Choroid plexus epithelial cell (primary cell): ENCODE data around the gene OR10A2.
A peak's percentile ranks its signal among the peaks of the same experiment; 100 is the strongest.

ENCODE experiments used
- DNase-seq: peaks from one replicate; pipeline ENCODE4 v3.0.0-alpha.2; 2010; ENCODE audit warnings: low read depth
- H3K4me3 ChIP-seq: 2 replicates; pipeline ENCODE4 v1.5.1; 2011; ENCODE audit warnings: low read depth, mild to moderate bottlenecking, control low read depth, low read length, moderate library complexity
- CTCF ChIP-seq: conservative IDR thresholded peaks from 2 replicates; pipeline ENCODE4 v1.5.1; 2011; ENCODE audit warnings: low read depth, mild to moderate bottlenecking, control low read depth, inconsistent platforms, low read length, moderate library complexity

Gene OR10A2, protein sequence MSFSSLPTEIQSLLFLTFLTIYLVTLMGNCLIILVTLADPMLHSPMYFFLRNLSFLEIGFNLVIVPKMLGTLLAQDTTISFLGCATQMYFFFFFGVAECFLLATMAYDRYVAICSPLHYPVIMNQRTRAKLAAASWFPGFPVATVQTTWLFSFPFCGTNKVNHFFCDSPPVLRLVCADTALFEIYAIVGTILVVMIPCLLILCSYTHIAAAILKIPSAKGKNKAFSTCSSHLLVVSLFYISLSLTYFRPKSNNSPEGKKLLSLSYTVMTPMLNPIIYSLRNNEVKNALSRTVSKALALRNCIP

DNA sequence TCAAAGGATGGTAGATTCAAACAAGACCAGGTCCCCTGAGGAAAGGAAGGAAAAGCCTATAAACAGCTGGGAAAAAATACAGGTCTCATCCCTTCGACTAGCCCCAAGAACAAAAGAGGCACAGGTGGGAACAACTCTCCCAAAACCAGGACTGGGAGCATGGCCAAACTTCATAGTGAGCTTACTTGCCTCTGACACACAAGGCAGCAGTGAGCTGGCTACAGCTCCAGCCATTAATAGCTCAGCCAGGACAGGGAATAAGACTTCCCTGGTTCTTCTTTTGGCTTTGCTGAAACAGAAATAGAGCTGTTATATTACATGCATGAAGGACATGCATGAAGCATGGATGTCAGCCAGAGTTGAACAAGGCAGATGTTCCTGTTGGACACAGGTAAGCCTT lies at the start of gene OR10A2:
Gene OR10A2, plus strand, starts transcription at position 97 of the 400 bp plus-strand sequence. CDS start 6,698 bp downstream, outside the sequence.
- TF ChIP-seq CTCF, result no peak
- no peak within 1 kb of the TSS for H3K4me3 ChIP-seq
- DNase-seq, result peak; percentile 12

DNA sequence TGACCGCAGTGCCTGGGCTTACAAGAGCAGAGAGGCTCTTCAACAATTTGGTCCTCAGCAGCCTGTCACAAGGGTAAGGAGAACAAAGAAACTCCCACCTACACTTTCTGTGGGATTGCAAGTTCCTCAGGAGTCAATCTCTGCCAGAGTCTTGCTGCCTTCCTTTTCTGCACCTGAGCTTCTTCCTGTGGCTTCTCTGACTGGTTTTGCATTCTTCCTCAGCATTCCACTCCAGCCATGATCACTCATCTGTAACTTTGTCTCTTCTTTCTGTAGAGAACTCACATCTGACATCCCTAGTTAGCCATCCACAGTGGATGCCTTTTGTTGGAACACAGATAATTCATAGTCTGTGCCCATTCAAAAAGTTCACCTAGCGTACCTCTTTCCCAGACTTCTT lies 49.2 kb upstream of the OR10A2 start:
- TF ChIP-seq CTCF, result no peak
- peak; percentile 5 for DNase-seq
- no peak overlapping the region for H3K4me3 ChIP-seq

DNA sequence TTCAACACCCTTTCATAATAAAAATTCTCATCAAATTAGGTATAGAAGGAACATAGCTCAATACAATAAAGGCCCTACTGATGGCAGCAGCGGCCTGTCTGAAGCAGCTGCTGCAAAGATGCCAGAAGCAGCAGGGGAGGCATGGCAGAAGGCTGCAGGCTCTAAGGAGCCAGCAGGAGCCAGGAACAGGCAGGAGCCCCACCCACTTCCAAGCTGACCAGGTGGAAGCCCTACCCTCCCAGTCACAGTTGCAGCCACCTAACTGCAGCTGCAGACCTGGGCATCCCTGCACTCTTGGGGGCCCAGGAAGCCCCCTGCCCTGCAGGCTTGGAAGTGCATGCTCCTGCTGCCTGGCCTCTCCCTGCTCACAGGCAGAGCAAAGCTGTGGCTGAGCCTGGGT lies 45.2 kb upstream of the OR10A2 start:
- peak; percentile 43 for TF ChIP-seq CTCF
- peak; percentile 60 for DNase-seq
- no peak overlapping the region for H3K4me3 ChIP-seq

DNA sequence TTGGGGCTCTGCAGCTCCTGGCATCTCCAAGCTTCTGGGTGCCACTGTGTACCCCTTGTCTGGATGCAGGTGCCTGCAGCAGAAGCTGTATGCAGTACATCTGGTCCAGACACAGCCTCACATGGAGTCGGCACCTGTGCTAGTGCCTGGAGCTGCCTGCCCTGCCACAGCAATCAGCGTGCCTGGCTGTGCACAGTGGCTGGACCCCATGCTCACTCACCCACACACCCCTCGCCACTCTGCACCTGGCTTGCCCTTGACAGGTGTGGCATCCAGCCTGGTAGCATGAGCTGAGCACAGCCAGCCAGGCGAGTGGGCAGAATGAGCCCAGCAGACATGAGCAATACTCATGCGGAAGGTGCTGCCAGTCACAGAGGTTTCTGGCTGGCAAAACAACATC lies 43.9 kb upstream of the OR10A2 start:
- TF ChIP-seq CTCF, result no peak
- no peak for DNase-seq
- H3K4me3 ChIP-seq, result no peak overlapping the region

DNA sequence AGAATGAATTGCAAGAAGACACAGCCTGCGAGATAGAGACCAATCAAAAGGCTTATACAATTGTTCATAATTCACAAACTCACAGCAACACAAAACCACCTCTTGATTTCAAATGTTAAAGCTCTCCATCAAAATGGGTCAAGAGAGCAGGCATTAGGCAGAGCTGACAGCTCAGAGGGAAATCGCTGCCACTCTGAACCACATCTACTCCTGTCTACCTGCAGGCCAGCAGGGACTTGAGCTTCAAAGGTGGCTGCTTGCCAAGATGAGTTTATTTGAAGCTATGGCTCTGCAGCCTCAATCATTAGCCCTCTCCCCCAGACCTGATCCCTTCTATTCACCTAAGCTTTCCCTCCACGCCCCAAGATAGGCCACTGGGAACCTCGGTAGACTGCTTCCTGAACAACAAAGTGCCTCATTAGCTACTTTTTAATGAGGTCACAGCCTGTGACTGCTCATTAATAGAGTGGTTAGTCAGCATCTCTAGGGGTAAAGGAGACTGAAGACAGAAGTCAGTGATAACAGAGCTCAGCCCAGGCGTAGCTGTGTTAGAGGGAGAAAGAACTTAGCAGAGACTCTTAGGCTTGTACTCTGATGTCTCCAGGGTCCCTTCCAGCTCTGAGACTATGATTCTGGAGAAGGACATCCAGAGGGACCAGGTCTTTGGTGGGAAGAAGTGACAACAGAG lies 38.6 kb upstream of the OR10A2 start:
- no peak for TF ChIP-seq CTCF
- no peak for DNase-seq
- no peak overlapping the region for H3K4me3 ChIP-seq

DNA sequence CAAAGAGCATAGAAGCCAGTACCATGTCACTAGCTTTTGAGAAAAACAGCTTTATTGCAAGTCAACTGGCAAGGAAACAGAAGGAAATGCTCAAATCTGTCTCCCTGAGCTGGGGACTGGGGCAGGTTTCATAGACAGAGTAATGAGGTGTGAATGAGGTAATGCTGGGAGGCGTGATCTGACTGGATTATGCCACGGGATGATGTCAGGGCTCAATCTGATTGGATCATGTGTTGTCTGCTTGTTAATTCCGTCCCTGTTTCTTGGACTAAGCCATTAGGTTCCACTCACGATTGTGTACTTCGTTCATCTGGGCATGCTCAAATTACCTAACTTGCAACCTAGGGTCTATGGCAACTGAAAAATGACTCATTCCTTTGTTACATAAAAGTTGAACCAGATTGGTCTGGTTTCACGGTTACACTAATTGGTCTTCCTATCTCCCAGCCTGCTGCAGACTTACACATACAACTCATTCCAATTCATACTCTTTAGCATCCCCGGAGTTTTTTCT lies 37.6 kb upstream of the OR10A2 start:
- no peak overlapping the region for H3K4me3 ChIP-seq
- no peak for TF ChIP-seq CTCF
- peak; percentile 1 for DNase-seq
